MV-4-11 (cell line): ENCODE data around the gene MYO5A.
A peak's percentile ranks its signal among the peaks of the same experiment; 100 is the strongest.

Source experiments
- DNase-seq: peaks from one replicate; lab custom pipeline; 2025; lab: John Stamatoyannopoulos, UW

The MYO5A gene

DNA sequence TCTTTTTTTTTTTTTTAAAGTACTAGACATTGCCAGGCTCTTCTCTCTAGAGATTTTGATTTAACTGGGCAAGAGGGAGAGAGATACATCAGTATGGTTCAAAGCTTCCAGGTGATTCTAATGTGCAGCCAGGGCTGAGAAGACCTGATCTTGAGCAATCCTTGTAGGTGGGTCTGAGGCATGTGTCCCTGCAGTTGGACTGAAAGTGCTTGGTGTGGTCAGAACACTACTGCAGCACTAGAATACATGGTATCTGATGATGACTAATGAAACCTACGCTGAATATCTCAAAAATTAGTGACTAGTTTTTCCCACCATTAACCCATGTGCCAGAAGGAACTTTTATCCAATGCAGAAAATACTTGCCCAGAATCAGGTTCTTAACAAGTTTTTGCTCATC lies 198.7 kb downstream of the MYO5A start:
- DNase-seq: no peak

DNA sequence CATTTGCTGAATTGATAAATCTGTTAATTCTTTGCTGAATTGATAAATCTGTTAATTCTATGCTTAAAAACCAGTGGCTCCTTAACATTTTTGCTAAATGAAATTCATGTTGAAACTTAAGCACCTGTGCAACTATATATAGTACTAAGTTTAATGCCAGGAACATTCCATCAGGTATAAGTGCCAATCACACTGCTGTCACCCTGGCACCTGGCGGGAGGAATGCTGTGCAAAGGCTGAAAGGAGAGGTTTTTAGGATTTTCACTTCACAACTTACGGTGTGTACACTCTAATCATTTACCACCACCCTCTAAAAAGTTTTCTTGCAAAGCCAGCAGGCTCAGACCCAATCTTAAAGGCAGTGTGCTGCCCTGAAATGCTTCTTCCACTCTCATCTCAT lies 199.5 kb downstream of the MYO5A start:
- no peak for DNase-seq

DNA sequence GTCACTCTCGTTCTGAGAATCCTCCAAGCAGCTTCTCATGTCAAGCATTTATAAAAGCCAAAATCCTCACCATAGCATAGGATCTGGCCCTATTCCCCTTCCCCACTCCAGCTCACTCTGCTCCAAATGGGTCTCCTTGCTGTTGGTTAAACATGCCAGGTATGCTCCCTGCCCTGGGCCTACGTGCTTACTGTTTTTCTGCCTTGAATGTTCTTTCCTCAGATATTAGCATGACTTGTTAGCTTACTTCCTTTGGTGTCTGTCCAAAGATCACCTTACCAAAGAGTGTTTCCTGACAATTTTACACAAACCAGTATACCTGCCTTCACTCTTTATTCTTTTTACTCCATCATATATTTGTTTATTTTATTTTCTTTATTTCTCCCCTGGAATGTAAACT lies 200.0 kb downstream of the MYO5A start:
- DNase-seq: no peak

- no peak for DNase-seq
Measured at GRCh38 chr15:52326756-52327155, 201.9 kb downstream of the MYO5A start.

DNA sequence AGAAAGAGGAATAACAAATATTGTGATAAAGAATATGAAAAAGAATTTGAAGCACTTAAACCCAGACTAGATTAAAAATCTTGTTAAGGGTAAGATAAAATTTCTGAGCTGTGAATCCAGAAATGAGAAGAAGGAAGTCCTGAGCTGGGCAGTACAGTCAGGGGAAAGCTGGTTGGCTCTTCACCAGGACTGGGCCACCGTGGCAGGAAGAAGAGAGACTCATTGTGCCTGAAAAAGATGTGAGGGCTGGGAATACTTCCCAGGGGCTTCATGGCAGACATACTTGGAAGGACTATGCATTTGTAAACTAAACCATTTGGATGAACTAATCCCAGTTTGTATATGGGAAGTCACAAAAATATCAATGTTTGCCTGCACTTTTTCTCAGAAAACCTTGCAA lies 204.6 kb downstream of the MYO5A start:
- DNase-seq: no peak

DNA sequence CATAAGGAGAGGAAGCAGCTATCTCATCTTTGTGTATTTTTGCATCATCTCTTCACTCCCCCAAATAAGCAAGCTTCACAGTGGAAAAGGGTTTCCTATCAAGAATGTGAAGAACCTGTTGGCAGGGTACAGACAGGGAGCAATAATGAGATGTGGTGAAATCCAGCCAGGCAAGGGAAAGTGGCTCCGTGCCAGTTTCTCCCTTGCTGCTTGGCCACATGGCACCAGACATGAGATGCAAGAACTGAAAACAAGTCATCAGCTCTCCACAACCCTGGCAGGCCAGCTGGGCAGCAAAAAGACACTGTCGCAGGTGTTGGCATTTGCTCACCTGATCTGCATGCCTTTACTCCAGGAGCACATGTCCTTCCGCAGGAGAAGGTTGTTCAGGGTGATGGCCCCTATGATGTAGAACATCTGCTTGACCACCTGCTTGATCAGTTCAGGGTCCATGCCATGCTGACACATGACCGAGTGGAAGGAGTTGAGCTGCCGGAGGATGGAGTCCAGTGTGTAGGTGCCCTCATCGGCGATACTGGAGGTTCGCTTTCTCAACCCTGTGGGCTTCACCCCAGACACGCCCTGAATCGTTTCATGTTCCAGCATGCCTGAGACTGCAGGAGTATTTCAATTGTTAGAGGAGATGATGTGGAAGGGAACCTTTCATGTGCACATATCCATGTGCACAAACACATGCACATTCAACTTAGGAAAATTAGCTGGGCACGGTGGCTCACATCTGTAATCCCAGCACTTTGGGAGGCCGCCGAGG lies 209.8 kb downstream of the MYO5A start:
- no peak for DNase-seq

DNA sequence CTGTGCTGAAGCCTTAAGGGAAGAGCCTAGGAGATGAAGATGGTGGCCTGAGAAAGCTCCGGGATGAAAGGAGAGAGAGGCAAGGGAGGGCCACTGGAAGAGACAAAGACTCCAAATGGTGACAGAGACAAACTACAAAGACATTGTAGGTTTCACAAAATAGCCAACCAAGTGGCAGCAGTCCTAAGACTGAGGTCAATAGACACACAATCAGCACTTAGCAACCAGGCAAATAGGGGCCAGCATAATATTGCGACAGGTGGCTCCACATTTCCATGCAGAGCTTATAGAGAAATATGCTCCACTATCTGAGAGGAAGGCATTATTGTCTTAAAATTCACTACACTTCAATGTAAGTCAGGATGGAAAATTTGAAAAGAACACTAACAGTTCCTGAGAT lies 211.0 kb downstream of the MYO5A start:
- DNase-seq: no peak

- no peak for DNase-seq
Measured at GRCh38 chr15:52317022-52317421, 211.7 kb downstream of the MYO5A start.

DNA sequence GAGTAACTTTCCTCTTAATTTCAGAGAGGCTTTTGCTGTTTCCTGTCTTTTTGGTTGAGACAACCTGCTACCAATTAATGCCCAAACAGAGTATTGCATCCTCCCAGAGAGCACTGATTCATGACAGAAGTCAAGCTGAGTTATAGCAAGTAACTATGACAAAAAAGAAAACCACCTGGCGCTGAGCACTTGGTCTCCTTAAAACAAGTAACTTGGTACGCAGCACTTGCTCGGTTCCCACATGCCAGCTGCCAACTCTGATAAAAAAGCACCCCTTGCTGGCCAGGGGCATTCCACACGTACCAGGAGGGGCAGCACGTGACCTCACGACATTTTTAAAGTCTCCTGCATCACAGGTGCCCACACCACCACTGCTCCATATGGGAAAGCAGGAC lies 219.5 kb downstream of the MYO5A start:
- no peak for DNase-seq

DNA sequence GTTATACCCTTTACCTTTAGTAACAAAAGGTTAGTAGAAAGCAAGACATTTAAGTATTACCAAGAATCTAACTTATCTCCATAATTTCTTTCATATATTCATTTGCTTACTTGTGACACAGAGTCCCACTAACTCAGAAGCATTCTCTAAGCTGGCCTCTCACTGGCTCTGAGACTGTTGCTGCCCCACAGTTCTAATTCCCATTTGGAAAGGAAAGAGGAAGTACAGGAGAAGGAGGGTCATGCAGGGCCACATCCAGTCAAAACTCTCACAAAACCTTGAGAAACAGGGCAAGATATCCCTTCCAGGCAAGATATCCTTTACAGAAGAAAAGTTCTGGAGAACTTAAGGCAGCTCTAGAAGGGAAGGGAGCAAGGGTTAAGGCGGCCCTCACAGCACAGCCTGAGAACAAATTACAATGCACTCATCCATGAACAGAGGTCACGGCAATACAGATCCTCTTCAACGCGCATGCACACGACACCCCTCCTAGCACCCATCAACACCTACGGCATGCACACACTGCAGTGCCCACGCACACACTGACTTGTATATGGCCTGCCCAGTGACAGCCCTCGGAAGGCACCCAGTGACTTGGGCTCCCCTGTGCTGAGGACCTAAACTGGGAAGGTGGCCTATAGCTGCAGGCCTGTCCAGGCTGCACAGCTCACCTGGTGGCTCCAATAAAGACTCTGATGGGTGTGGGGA lies 220.1 kb downstream of the MYO5A start:
- peak; percentile 57 for DNase-seq

DNA sequence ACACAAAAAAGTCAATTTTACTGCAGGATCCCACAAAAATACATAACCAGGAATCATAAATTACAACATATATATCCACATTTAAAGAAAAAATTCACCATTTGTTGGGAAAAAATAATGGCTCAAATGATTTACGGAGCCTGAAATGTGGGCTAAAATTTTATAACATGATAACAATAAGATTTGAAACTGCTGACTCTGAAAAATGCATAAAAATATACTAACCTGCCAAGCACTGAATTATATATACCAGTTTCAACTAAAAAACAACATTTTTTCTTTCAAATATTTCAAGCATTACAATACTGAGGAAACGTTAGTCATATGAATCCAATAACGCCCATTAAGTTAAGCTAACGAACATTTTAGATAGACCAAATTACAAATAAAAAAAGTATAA lies 220.8 kb downstream of the MYO5A start:
- no peak for DNase-seq

DNA sequence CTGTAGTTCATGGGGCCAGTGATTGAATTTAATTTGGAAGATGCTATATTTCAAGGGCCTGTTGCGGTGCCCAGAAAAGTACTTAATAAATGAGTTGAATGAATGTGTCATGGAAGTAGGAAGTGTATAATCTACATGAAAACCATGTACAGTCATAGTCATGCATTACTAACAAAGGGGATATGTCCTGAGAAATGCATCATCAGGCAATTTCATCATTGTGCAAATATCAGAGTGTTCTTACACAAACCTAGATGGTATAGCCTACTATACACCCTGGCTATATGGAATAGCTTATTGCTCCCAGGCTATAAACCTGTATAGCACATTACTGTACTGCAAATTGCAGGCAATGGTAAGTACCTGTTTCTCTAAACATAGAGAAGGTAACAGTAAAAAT lies 222.4 kb downstream of the MYO5A start:
- peak; percentile 32 for DNase-seq

GRCh38 chr15:52303093-52303772 lies 225.4 kb downstream of the MYO5A start:
- DNase-seq: no peak

DNA sequence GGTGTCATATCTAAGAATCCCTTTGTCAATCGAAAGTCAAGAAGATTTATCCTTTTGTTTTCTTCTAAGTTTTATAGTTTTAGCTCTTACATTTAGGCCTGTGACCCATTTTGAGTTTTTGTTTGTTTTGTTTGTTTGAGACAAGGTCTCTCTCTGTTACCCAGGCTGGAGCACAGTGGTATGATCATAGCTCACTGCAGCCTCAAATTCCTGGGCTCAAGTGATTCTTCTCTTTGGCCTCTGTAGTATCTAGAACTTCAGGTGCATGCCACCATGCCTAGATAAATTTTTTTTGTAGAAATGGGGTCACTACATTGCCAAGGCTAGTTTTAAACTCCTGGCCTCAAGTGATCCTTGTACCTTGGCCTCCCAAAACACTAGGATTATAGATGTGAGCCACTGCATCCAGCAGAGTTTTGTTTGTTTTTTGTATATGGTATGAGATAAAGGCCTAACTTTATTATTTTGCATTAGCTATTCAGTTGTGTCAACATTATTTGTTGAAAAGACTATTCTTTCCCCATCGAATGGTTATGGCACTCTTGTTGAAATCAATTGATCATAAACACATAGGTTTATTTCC lies 227.3 kb downstream of the MYO5A start:
- no peak for DNase-seq

DNA sequence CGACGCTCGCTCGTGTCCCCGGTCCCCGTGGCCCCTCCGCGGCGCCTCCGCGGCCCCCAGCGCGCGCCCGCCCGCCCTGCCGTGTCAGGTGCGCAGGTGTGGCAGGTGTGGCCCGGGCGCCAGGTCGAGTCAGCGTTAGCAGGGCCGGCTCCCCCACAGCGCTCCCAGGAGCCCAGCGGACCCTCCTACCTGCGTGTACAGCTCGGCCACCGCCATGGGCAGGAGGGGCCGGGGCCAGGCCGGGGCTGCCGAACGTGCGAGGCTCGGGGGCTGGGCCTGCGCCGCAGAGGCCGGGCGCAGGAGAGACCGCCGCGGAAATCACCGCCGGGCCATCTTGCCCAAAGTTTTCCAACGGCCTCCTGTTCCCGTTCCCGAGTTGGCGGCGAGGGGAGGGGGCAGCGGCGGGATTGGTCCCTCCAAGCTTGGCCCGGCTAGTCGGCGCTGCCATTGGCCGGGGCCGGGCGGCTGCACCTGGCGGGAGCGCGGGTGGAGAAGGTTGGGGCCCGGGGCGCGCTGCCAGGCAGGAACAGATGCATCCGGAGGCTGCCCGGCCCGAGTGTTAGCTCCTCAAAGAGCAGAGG lies 233.2 kb downstream of the MYO5A start, which contains the start of gene MYO5C:
Gene MYO5C (minus strand): TSS at position 384 of the 581 bp plus-strand sequence. CDS start 168 bp downstream, at position 216.
- DNase-seq: no peak

GRCh38 chr15:52294881-52295420 lies 233.7 kb downstream of the MYO5A start:
- DNase-seq: no peak

- no peak for DNase-seq
Measured at GRCh38 chr15:52292780-52293392, 235.8 kb downstream of the MYO5A start.

- no peak for DNase-seq
Measured at GRCh38 chr15:52291204-52291603, 237.5 kb downstream of the MYO5A start.

- DNase-seq: no peak
Measured at GRCh38 chr15:52290800-52291199, 237.9 kb downstream of the MYO5A start.

DNA sequence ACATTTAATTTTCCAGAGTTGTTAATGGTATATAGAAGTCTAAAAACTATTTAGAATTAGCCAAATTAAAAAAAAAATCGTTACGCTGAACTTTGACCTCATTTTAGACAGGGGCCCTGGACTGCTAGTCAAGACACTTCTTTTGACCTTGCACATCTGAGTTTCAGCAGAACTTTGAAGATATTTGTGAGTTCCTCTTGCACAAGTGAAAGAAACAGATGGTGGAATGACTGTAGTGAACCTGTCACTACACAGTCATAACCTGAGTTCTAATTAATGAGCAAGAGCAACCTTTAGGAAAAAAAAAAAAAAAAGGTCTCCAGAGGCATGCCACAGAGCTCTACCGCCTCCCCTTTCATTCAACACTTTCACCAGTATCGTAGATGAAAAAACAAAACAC lies 238.4 kb downstream of the MYO5A start:
- peak; percentile 22 for DNase-seq

DNA sequence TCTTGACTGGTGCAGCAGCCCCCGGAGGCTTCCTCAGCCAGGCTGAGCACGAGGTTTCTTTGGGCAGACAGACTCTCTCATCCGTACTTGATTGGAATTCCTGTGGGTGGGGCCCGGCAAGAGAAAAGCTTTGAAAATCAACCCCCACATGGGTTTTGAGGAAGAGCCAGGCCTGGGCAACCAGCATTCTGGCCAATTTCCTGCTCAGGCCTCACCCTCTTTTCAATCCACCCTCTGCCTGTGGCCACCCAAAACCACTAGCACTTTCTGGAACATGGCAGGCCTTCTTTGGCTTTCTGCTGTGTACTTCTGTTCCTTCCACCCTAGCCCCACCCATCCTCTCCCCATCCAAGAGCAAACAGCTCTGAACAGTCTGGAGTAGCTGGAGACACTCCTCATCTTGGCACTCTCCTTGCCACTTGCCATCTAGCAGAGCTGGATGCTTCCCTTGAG lies 239.0 kb downstream of the MYO5A start:
- DNase-seq: peak; percentile 49
